Ishikawa (cell line): ENCODE measurements around the gene ZNF26.

ENCODE experiments used
- EGR1 ChIP-seq: IDR thresholded peaks from 2 replicates; pipeline ENCODE4 v1.6.1; 2012
- TCF12 ChIP-seq: IDR thresholded peaks from 2 replicates; pipeline ENCODE4 v1.6.1; 2012; ENCODE audit warnings: low read depth

- TF ChIP-seq EGR1 (no peak), TCF12 (no peak)
These were observed 60.5 kb downstream of the ZNF26 start for GRCh38 chr12:133046698-133047097.
